Measurements from ENCODE around the gene P2RY2. TPM values are rescaled to one million over a fixed set of nuclear protein-coding genes. Genes with fewer than 3 reads are reported as not detected.

The P2RY2 gene
- total RNA-seq, 1 experiment from 2014 or later = 2.9 TPM

DNA sequence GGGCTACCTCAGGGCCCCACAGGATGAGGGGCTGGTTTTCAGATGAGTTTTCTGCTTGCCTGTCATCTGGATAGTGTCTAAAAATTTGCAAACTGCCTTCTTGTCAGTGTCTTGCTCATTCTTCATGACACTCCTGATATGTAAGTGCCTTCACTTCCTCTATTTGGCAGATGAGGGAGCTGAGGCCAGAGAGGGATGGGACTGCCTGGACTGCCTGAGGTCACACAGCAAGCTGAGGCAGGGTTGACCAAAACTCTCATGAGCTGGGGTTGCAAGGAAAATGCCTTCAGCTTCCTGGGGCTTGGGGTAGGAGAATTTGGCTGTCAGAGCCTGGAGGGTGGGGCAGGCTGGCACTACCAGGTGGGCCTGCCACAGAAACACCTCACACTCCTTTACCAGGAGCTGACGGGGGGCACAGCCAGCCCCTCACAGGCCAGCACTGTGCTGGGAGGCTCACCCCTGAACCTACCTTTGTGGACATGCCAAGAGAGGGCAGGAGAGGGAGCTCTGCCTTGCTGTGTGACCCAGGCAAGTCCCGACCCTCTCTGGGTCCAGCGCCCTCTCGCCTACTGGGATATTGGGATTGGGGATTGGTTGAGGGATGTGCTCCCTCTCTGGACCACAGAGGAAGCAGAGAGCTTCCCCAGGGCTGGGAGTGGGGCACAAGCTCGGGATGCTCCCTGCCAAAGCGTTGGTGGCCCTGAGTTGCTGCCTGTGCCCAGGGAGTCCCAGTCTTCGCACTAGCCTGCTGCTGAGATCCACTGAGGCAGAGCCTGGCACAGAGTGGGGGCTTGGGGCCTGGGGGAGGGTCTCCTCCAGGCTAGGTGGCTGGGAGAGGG, 52.2 kb downstream of the P2RY2 start:
- Histone ChIP-seq H3K79me2 (ENCODE audit: insufficient read depth, low read length) (no peaks in the 10 kb centered on the region), H3K27me3 (ENCODE audit: insufficient read depth, low read length) (no peaks in the 10 kb centered on the region), H3K9ac (ENCODE audit: low read length) (no peak overlapping the region), H3K4me3 (replicated peaks in 1 of 2; ENCODE audit: low read depth in 1 of 2, low read length in 2 of 2) (no peak overlapping the region), H3K36me3 (ENCODE audit: control insufficient read depth in 1 of 2, insufficient read depth in 2 of 2, low read length in 2 of 2) (no peaks in the 10 kb centered on the region), H3K4me2 (ENCODE audit: low read length) (no peak overlapping the region), H3K4me1 (ENCODE audit: control insufficient read depth in 1 of 2, insufficient read depth in 2 of 2, low read length in 2 of 2) (peaks cover 2 to 9% of the 10 kb centered on the region in 2 experiments; a peak in 3 of 4 replicates), H3K27ac (ENCODE audit: low read depth, low read length) (no peak overlapping the region), H3K9me2 (ENCODE audit: insufficient read depth) (no peaks in the 10 kb centered on the region), H4K20me1 (ENCODE audit: insufficient read depth) (no peaks in the 10 kb centered on the region), H2AFZ (ENCODE audit: low read depth, low read length, poor library complexity, severe bottlenecking) (no peak overlapping the region), H3K9me3 (ENCODE audit: control insufficient read depth in 1 of 2, insufficient read depth in 1 of 2, low read depth in 1 of 2, low read length in 2 of 2) (no peaks in the 10 kb centered on the region)
- CTCF ChIA-PET = no interaction called here
- BruUV-seq (replicated peaks) = no TSS peak
- POLR2A ChIA-PET = no interaction called here
- DNase-seq (ENCODE audit: low read depth, low spot score) (no peak), ATAC-seq (0 out of 2 replicates have a peak, but pooled peaks have one; percentile 37)
- RAD21 ChIA-PET (ENCODE audit: low non-redundant PET in 1 of 2, low total read pairs in 2 of 2, uncharacterized antibody in 2 of 2, unreplicated experiment in 2 of 2) = no interaction called here
- TF ChIP-seq CEBPB (IDR thresholded peaks at IDR 0.05; ENCODE audit: low read depth) = no peak
- no peak for TF ChIP-seq ZNF274 (IDR thresholded peaks at IDR 0.05; ENCODE audit: low read depth, low read length)
- TF ChIP-seq SP1 (IDR thresholded peaks at IDR 0.05; ENCODE audit: low read depth) = no peak
- TF ChIP-seq, protein P1, sequence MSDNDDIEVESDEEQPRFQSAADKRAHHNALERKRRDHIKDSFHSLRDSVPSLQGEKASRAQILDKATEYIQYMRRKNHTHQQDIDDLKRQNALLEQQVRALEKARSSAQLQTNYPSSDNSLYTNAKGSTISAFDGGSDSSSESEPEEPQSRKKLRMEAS (IDR thresholded peaks at IDR 0.05) = no peak
- no peak for TF ChIP-seq YY1 (IDR thresholded peaks at IDR 0.05; ENCODE audit: extremely low read depth, insufficient replicate concordance, low read depth, low read length)
- TF ChIP-seq, protein P2, sequence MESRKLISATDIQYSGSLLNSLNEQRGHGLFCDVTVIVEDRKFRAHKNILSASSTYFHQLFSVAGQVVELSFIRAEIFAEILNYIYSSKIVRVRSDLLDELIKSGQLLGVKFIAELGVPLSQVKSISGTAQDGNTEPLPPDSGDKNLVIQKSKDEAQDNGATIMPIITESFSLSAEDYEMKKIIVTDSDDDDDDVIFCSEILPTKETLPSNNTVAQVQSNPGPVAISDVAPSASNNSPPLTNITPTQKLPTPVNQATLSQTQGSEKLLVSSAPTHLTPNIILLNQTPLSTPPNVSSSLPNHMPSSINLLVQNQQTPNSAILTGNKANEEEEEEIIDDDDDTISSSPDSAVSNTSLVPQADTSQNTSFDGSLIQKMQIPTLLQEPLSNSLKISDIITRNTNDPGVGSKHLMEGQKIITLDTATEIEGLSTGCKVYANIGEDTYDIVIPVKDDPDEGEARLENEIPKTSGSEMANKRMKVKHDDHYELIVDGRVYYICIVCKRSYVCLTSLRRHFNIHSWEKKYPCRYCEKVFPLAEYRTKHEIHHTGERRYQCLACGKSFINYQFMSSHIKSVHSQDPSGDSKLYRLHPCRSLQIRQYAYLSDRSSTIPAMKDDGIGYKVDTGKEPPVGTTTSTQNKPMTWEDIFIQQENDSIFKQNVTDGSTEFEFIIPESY (IDR thresholded peaks at IDR 0.05; ENCODE audit: extremely low read depth, insufficient replicate concordance, low read length) = no peak
- TF ChIP-seq, protein P3, sequence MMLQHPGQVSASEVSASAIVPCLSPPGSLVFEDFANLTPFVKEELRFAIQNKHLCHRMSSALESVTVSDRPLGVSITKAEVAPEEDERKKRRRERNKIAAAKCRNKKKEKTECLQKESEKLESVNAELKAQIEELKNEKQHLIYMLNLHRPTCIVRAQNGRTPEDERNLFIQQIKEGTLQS (IDR thresholded peaks at IDR 0.05) = no peak
- TF ChIP-seq, protein P4, sequence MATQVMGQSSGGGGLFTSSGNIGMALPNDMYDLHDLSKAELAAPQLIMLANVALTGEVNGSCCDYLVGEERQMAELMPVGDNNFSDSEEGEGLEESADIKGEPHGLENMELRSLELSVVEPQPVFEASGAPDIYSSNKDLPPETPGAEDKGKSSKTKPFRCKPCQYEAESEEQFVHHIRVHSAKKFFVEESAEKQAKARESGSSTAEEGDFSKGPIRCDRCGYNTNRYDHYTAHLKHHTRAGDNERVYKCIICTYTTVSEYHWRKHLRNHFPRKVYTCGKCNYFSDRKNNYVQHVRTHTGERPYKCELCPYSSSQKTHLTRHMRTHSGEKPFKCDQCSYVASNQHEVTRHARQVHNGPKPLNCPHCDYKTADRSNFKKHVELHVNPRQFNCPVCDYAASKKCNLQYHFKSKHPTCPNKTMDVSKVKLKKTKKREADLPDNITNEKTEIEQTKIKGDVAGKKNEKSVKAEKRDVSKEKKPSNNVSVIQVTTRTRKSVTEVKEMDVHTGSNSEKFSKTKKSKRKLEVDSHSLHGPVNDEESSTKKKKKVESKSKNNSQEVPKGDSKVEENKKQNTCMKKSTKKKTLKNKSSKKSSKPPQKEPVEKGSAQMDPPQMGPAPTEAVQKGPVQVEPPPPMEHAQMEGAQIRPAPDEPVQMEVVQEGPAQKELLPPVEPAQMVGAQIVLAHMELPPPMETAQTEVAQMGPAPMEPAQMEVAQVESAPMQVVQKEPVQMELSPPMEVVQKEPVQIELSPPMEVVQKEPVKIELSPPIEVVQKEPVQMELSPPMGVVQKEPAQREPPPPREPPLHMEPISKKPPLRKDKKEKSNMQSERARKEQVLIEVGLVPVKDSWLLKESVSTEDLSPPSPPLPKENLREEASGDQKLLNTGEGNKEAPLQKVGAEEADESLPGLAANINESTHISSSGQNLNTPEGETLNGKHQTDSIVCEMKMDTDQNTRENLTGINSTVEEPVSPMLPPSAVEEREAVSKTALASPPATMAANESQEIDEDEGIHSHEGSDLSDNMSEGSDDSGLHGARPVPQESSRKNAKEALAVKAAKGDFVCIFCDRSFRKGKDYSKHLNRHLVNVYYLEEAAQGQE (IDR thresholded peaks at IDR 0.05; ENCODE audit: low read depth) = no peak
- no peak for TF ChIP-seq ZFX (IDR thresholded peaks at IDR 0.05)
- TF ChIP-seq TCF7L2 (IDR thresholded peaks at IDR 0.05; ENCODE audit: borderline replicate concordance, extremely low read depth, insufficient read depth, insufficient read length) = no peak
- TF ChIP-seq RAD21 (IDR thresholded peaks at IDR 0.05; ENCODE audit: low read depth) = no peak
- no peak for TF ChIP-seq CBX3 (IDR thresholded peaks at IDR 0.05; ENCODE audit: low read depth)
- intact Hi-C loops (cut with micrococcal nuclease) = no loop called here

All from HCT116 (cell line).